GM19193 (cell line): Measurements from ENCODE around the gene SIRPA.

ENCODE experiments used
- POLR2A ChIP-seq: IDR thresholded peaks from 4 replicates; pipeline ENCODE4 v1.6.1; 2011; ENCODE audit not compliant: insufficient read depth, insufficient read length; ENCODE audit errors: extremely low read depth

The SIRPA gene

DNA sequence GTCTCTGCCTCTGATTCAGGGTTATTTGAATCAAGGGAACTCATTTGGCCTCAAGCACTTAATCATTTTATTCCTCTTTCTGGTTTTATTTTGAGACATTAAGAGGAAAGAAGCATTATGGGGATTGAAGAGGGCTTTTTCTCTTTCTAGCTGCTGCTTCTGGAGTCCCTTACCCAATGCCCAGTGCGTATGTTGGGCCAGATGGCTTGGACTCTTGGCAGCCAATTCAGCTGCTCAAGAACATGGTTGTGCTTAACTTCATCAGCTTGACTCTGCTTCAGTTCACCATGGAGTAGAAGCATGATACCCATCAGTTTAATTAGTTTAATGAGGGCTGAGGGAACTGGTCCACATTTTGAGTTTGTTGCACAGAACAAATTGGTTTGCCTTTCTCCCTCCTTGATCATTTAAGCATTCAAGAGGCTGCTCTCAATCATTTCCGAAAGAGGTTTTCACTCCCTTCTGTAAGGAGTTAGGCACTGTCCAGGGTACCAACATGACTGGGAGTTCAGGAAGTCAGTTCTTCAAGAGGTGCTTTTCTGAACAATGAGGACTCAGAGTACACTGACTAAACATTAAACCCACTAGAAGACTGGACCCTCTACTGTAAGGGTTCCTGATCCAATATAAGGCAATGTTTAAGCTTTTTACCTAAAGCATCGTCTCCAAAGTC is 84.0 kb downstream of the SIRPA start:
- no peak for TF ChIP-seq POLR2A

DNA sequence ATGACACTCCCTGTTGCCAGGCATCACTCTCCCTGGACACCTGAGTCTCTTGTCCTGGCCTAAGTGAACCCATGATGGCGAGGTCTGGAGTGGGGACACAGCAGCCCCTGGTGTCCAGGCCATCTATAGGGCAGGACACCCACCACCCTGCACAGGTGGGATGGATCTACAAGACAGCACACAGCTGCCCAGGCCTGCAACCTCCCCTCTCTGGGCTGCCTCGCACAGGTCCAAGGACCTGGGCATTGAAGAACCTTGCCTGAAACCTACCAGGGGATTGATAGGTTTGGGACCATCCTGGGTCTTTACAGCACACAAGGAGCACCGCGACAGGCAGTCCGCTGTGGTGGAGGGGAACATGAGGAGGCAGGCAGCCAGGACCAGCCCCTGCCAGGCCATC is 87.5 kb downstream of the SIRPA start:
- TF ChIP-seq POLR2A = no peak

DNA sequence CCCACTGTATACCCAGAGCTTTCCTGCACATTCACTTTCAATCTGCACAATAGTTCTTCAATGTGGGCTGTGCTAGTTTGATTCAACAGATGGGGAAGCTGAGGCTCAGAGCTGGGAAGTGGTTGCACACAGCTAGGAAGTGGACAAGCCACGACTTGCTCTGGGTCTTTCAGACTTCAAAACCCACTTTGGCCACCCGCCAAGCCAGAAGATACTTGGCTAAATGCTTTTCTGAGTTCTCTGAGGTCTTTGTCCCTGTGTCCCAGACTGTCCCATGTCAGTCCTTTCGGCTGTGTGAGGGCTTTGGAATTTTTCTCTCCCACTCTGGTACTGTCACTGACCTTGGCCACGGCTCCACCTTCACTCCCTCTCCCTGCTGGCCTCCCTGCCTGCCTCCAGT is 88.1 kb downstream of the SIRPA start:
- TF ChIP-seq POLR2A = no peak

DNA sequence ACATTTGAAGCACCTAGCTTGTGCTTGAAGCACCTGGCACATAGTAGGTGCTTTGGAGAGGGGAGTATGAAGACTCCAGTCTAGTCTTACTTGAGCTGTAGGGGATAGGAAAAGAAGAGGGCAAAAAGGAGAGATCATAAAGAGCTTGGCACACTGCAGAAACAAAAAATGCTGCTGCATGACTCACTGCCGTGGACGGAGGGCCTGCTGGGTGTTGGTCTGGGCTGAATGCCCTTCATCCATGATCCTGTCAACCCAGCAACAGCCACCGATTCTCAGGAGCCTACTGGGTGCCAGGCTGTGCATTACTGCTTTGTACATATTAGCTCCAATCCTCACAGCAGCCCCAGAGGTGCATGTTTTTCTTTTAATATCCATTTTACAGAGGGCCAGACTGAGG is 92.6 kb downstream of the SIRPA start:
- TF ChIP-seq POLR2A = no peak
